Ovary (tissue), 3 donors: ENCODE results near the gene FIGN.

Experiments
- POLR2A ChIP-seq: fragments of 450-650 bp; IDR thresholded peaks from one replicate; pipeline ENCODE4 v1.6.1; 2017; ENCODE audit warnings: antibody characterized with exemption, mild to moderate bottlenecking, moderate library complexity
- TF ChIP-seq, protein P1 (sequence below), 3 donors: fragments of 450-650 bp in 2 of 3; fragments of 200-600 bp in 1 of 3; IDR thresholded peaks; one replicate each; pipeline versions ENCODE4 v1.5.1 to v1.8.0; 2016 to 2022; ENCODE audit warnings: antibody characterized with exemption in 3 of 3, mild to moderate bottlenecking in 1 of 3
- donor health status: DM: no; HTN: no; CAD: no.

- TF ChIP-seq, protein P1, sequence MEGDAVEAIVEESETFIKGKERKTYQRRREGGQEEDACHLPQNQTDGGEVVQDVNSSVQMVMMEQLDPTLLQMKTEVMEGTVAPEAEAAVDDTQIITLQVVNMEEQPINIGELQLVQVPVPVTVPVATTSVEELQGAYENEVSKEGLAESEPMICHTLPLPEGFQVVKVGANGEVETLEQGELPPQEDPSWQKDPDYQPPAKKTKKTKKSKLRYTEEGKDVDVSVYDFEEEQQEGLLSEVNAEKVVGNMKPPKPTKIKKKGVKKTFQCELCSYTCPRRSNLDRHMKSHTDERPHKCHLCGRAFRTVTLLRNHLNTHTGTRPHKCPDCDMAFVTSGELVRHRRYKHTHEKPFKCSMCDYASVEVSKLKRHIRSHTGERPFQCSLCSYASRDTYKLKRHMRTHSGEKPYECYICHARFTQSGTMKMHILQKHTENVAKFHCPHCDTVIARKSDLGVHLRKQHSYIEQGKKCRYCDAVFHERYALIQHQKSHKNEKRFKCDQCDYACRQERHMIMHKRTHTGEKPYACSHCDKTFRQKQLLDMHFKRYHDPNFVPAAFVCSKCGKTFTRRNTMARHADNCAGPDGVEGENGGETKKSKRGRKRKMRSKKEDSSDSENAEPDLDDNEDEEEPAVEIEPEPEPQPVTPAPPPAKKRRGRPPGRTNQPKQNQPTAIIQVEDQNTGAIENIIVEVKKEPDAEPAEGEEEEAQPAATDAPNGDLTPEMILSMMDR (IDR thresholded peaks at IDR 0.05): no peak
- TF ChIP-seq POLR2A: no peak
Observed at GRCh38 chr2:163757814-163758213, 22.0 kb upstream of the FIGN start.
